GM18499 (cell line): ENCODE data around the gene SBDS.

Experiments used
- ATAC-seq: cut with Tn5 transposase; IDR thresholded peaks from one replicate; pipeline ENCODE4 v1.9.1; 2021; ENCODE audit warnings: moderate number of reproducible peaks; ENCODE audit not compliant: insufficient read depth, unreplicated experiment

SBDS gene

DNA sequence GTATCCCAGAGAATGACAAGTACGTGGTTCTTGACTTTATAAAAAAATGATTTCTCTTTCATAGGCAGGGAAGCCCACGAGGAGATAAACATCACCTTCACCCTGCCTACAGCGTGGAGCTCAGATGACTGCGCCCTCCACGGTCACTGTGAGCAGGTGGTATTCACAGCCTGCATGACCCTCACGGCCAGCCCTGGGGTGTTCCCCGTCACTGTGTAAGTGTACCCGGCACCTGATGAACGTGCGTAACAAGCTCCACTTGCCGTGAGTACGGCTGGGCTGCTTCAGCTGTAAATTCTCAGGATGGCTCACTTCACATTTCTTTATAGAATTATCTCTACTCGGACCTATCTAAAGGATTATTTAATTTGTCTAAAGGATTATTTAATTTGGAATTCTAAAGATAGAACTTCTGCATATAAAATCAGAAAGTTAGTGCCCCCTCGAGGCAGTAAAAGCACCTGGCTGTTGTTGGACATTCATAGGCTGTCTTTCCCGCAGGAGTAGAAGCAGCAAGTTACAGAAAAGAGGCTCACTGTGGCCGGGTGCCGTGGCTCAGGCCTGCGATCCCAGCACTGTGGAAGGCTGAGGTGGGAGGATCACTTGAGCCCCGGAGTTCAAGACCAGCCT is 46.8 kb downstream of the SBDS start:
- no peak for ATAC-seq

- ATAC-seq = no peak
Measured at GRCh38 chr7:66946545-66946944, 48.8 kb downstream of the SBDS start.

- no peak for ATAC-seq
Measured at GRCh38 chr7:66939325-66939724, 56.1 kb downstream of the SBDS start.

- no peak for ATAC-seq
Measured at GRCh38 chr7:66937940-66938339, 57.4 kb downstream of the SBDS start.
